HG03460 (cell line): ENCODE results near the gene ZNF582.
"Not testable (repeated sequence)": the region's sequence is repeated elsewhere in the genome, so short reads cannot be mapped to it uniquely, and the experiment has no call there.

ENCODE experiments used
- ATAC-seq: cut with Tn5 transposase; IDR thresholded peaks from one replicate; pipeline ENCODE4 v1.9.1; 2021; ENCODE audit not compliant: unreplicated experiment

The ZNF582 gene

DNA sequence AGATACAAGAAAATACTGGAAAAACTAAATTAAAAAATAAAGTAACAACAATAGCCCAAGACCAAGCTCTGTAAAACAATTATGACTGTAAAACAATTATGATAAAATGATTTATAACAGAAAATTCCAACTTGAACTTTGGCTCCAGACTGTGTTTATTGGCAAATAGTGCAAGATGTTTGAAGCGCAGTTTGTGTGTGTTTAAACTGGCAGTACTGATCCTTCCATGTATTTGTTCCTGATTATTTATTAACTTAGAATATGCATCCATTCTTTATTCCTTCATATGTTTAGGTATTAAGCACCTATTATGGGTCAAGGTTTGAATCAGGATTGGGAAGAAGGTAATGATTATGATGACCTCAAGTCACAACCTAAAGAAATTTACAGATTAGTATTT, 37.8 kb downstream of the ZNF582 start:
- no peak for ATAC-seq

DNA sequence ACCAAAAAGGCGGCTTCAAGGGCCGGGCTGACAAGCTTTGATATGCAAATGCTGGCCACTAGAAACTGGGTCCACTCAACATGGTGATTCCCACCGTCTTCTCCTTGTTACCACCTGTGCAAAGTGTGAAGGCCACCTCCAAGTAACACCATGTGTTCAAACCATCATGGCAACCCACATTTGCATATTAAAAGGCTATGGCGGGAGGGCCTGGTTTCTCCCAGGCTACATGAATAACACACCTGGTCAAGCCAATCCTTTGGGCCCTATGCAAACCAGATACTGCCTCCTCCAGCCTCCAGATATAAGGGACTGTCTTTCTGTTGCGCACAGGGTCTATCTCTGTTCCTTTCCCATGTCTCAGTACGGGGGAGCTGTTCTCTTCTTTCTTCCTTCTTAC, 42.1 kb downstream of the ZNF582 start:
- no peak for ATAC-seq

DNA sequence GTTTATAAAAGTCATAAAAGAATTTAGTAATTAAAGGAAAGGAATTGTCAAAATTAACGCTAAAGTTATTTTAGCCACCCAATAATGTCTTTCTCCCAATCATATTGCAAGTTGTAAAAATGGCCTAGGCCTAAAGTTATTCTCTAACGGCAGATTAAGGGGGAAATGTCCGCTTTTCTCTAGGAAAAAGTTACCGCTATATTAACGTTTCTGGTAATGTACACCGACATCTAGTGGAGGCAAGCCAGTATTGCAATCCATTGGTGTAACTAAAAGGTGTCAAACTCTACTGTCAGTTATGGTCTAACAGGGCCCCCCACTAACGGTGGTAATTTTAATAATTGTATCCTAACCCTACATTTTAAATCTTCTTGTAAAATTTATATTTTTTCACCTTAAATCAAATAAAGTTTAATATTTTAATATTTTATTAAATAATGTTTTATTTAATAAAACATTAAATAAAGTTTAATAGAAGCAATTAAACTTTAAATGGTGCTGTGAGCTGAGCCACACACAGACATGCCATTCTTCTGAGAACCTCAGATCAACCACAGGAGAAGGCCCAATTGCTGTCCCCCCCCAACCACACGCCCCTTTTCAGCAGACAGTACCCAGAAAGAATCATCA, 42.8 kb downstream of the ZNF582 start:
- no peak for ATAC-seq

DNA sequence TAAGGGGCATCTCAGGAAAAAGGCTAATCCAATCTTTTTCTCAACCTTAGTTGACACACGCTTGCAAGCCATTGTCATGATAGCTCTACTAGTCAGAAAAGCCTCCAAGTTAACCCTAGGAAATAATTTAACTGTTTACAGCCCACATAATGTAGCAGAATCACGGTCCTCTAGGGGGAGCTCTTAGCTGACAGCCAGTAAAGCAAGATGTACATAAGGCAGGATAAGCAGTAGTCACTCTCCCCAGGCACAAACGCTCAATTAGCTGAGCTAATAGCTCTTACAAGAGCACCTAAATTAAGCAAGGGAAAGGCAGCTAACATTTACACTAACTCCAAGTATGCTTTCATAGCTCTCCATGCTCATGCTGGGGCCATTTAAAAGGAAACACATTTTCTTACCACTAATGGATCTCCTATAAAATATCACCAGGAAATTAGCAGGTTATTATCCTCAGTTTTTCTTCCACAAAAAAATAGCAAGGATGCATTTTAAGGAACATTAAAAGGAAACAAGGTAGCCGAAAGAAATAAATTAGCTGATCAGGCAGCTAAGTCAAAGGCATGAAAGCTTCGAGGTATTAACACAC, 45.0 kb downstream of the ZNF582 start:
- no peak for ATAC-seq

DNA sequence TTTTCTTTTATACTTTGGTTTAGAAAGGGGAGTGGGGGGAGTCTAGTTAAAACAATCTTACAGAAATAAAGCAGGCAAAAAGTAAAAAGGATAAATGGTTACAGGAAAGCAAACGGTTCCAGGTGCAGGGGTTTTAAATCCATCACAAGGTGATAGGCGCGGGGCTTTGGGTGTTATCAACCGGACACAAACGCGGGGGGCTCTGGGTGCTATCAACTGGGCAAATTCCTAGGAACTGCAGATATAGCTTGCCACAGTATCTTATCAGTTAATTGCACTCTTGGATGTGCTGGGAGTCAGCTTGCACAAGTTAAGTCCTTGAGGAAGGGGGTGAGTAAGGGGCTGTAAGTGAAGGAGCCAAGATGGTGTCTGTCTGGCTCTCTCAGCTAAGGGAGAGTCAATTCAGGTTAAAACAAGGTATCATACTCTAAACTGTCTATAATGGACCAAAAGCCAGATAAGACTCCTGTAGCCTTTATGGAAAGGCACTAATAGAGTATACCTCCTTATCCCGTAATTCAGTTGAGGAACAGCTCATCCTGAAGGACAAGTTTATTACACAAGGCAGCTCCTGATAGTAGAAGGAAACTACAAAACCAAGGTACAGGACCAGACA, 46.1 kb downstream of the ZNF582 start:
- ATAC-seq, result no peak

DNA sequence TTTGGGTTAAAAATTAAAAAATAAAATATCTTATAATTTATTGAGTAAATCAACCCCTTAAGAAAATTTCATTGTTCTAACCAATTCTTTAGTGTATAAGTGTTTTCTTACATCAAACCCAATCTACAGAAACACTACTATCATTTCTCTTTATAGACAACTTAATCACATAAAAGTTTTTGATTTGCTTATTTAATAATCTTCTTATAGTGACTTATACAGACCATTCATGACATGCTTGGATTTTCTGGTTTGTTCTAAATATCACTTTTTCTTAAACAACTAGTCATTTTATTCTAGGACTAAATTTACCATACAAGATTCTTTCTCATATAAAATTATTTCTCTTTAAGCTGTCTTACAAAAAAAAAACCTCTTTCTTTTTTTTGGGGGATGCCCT, 51.4 kb downstream of the ZNF582 start:
- ATAC-seq, result no peak

GRCh38 chr19:56339031-56339430, 54.3 kb downstream of the ZNF582 start:
- ATAC-seq, result not testable (repeated sequence)

- ATAC-seq, result not testable (repeated sequence)
These were observed 56.3 kb downstream of the ZNF582 start for GRCh38 chr19:56337077-56337476.

DNA sequence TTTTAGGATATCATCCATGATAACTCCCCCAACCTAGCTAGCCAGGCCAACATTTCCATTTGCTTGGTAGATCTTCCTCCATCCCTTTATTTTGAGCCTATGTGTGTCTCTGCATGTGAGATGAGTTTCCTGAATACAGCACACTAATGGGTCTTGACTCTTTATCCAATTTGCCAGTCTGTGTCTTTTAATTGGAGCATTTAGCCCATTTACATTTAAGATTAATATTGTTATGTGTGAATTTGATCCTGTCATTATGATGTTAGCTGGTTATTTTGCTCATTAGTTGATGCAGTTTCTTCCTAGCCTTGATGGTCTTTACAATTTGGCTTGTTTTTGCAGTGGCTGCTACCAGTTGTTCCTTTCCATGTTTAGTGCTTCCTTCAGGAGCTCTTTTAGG, 58.0 kb downstream of the ZNF582 start:
- not testable (repeated sequence) for ATAC-seq

- ATAC-seq, result no peak
These were observed 59.8 kb downstream of the ZNF582 start for GRCh38 chr19:56333506-56333905.
